ENCODE measurements around the gene ADAMTS9.

DNA sequence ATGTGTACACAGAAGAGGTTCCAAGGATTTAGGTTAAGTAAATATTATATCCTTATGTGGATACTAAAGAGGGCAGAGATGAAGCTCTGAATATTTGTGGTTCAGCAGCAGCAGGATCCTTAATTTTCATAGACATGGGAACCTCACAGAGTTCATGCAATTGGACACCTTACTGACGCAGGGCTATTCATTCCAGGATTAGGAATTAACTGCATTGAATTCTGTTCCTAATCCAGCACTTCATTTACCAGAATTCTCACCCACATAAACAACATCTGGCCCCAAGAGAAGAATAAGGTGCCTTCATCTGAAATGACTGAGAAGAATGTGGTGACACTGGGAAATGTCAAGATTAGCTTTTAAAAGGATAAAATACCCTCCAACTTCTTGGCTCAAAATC is 62.4 kb downstream of the ADAMTS9 start:
- TF ChIP-seq POLR2A (IDR thresholded peaks at IDR 0.05; ENCODE audit: low read depth, low read length), result no peak
- no peak for TF ChIP-seq POLR2AphosphoS5 (IDR thresholded peaks at IDR 0.05; ENCODE audit: low read depth, low read length)
